ENCODE data around the gene RAD51C. TPM values are rescaled to one million over a fixed set of nuclear protein-coding genes. Genes with fewer than 3 reads are reported as not detected.

The RAD51C gene
- polyA plus RNA-seq, 2 of the 4 experiments (the other 2 are of a cell fraction), result 83.4 to 121 TPM

DNA sequence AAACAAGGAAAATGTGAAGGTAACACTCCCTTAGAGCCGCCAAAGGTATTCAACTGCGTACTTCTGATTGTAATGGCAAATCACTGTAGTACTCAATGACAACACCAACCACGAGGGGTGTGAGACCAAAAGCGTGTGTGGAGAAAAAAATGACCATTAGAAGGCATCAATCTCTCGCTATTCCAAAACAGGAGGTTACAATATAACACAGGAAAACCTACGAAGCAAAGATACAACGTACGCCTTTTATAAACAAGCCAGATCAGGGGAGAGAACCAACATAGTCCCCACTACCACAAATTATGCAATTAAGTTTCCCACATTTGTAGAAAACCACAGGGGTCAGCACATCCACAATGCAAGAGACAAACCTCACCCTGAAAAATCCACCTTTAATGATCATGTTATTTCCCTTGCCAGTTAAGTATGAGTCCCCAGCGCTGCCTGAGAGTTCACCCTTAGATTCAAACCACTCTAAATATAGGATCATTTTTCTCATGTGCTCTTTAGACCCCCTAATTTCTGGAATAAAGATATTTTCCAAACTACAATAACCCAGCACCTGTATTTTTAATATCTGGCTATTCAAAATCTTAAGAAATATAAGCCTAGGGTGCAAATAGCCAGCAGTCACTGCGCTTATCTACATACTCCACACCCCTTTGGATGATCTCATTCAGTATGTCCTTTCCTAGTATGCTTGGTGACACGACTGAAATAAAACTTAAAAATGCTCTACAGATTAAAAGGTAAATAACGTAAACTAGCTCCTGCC is 13.0 kb upstream of the RAD51C start (continued):
- TF ChIP-seq JUNB (IDR thresholded peaks at IDR 0.05) (no peak), NPAS2 (CRISPR knock-in tag; IDR thresholded peaks at IDR 0.05; ENCODE audit: borderline replicate concordance) (no peak), ZFP36 (IDR thresholded peaks at IDR 0.05; ENCODE audit: borderline replicate concordance, partially characterized antibody) (no peak), HOXA7 (CRISPR knock-in tag; IDR thresholded peaks at IDR 0.05) (peak; percentile 100), MYC (IDR thresholded peaks at IDR 0.05; ENCODE audit: borderline replicate concordance, low read length) (no peak), POLR2AphosphoS2 (conservative IDR thresholded peaks at IDR 0.05; ENCODE audit: low read length) (no peak), GATA3 (IDR thresholded peaks at IDR 0.05; ENCODE audit: borderline replicate concordance) (peak; percentile 48; the same call in 1 of the 2 replicates), HEYL (CRISPR knock-in tag; IDR thresholded peaks at IDR 0.05) (no peak), CHD2 (IDR thresholded peaks at IDR 0.05; ENCODE audit: low read length, partially characterized antibody) (no peak), HES2 (IDR thresholded peaks at IDR 0.05) (no peak), RFX5 (IDR thresholded peaks at IDR 0.05) (no peak), SMC3 (IDR thresholded peaks at IDR 0.05) (no peak), MAZ (IDR thresholded peaks at IDR 0.05; ENCODE audit: borderline replicate concordance, low read depth, low read length) (no peak), TP53 (CRISPR knock-in tag; IDR thresholded peaks at IDR 0.05) (peak; percentile 100), NR3C1 (IDR thresholded peaks at IDR 0.05) (no peak), HOXB5 (CRISPR knock-in tag; IDR thresholded peaks at IDR 0.05) (peak; percentile 89), SREBF2 (IDR thresholded peaks at IDR 0.05) (no peak), FOSL2 (IDR thresholded peaks at IDR 0.05) (no peak), FOSL2 (CRISPR knock-in tag; IDR thresholded peaks at IDR 0.05) (peak; percentile 81), ZC3H11A (IDR thresholded peaks at IDR 0.05) (no peak), RARB (CRISPR knock-in tag; IDR thresholded peaks at IDR 0.05) (peak; percentile 100), NFE2L2 (conservative IDR thresholded peaks at IDR 0.05; ENCODE audit: low read length) (no peak), USF2 (IDR thresholded peaks at IDR 0.05) (no peak), POLR2A (IDR thresholded peaks at IDR 0.05; ENCODE audit: low read length) (peak; percentile 84), CBX8 (IDR thresholded peaks at IDR 0.05) (no peak)
- TF ChIP-seq, protein P1, sequence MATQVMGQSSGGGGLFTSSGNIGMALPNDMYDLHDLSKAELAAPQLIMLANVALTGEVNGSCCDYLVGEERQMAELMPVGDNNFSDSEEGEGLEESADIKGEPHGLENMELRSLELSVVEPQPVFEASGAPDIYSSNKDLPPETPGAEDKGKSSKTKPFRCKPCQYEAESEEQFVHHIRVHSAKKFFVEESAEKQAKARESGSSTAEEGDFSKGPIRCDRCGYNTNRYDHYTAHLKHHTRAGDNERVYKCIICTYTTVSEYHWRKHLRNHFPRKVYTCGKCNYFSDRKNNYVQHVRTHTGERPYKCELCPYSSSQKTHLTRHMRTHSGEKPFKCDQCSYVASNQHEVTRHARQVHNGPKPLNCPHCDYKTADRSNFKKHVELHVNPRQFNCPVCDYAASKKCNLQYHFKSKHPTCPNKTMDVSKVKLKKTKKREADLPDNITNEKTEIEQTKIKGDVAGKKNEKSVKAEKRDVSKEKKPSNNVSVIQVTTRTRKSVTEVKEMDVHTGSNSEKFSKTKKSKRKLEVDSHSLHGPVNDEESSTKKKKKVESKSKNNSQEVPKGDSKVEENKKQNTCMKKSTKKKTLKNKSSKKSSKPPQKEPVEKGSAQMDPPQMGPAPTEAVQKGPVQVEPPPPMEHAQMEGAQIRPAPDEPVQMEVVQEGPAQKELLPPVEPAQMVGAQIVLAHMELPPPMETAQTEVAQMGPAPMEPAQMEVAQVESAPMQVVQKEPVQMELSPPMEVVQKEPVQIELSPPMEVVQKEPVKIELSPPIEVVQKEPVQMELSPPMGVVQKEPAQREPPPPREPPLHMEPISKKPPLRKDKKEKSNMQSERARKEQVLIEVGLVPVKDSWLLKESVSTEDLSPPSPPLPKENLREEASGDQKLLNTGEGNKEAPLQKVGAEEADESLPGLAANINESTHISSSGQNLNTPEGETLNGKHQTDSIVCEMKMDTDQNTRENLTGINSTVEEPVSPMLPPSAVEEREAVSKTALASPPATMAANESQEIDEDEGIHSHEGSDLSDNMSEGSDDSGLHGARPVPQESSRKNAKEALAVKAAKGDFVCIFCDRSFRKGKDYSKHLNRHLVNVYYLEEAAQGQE (IDR thresholded peaks at IDR 0.05), result no peak; the same call in 1 of the 2 replicates

DNA sequence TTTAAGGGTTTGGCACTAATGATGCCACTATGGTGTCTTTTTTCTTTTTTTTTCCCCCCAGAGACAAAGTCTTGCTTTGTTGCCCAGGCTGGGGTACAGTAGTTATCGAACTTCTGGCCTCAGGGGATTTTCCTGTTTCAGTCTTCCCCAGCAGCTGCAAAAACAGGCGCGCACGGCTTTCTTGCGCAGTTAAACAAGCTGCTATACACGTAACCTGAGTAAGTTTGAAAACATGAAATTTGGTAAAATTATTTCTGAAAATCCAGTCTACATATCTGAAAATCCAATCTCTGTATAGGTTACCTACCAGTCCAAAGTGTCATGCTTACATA is 12.4 kb upstream of the RAD51C start:
- POLR2A ChIA-PET, result interaction anchor here (1.2 to 2.6 kb wide), 2 partner anchors 20 to 49 kb away, joined by 3 to 14 read pairs; no protein-coding TSS in a partner anchor
- Histone ChIP-seq H3K4me2 (peak overlapping the region; percentile 34; the same call in 2 of the 3 replicates), H3K4me3 (no peak overlapping the region), H3K27ac (peak overlapping the region in 1 of 2 experiments; percentile 29; a peak in 2 of 6 replicates), H3K4me1 (peaks cover 10% of the 10 kb centered on the region), H3K9me3 (no peaks in the 10 kb centered on the region)
- FAIRE-seq (no peak), ATAC-seq (no peak; a peak in 1 of 6 replicates), DNase-seq (ENCODE audit: low read depth in 1 of 2, low spot score in 1 of 2) (no peak)
- CTCF ChIA-PET, result interaction anchor here (1.1 to 1.7 kb wide), 3 partner anchors 10 to 350 kb away, joined by 3 to 5 read pairs (median 3); partner anchors contain the start of gene TEX14
- WGBS (ENCODE audit: missing lambda C conversion rate), result 90% methylated on average over 6 of the region's 6 CpGs
- TF ChIP-seq SREBF2 (IDR thresholded peaks at IDR 0.05) (no peak), HDAC2 (IDR thresholded peaks at IDR 0.05) (no peak), NFE2L2 (conservative IDR thresholded peaks at IDR 0.05; ENCODE audit: low read length) (no peak), CEBPB (IDR thresholded peaks at IDR 0.05) (no peak)

All from A549 (cell line).